MM.1S (cell line): ENCODE data around the gene NEK11.

Experiments
- CTCF ChIP-seq: fragments of 300-600 bp; sonication (generic); IDR thresholded peaks from 2 replicates; pipeline ENCODE4 v1.5.1; 2016; ENCODE audit warnings: antibody characterized with exemption, low read length, mixed read lengths
- EZH2 ChIP-seq: fragments of 300-600 bp; sonication (generic); optimal IDR thresholded peaks from 2 replicates; pipeline ENCODE3; 2017; ENCODE audit warnings: low read depth, mild to moderate bottlenecking, antibody characterized with exemption, low read length, mixed read lengths

DNA sequence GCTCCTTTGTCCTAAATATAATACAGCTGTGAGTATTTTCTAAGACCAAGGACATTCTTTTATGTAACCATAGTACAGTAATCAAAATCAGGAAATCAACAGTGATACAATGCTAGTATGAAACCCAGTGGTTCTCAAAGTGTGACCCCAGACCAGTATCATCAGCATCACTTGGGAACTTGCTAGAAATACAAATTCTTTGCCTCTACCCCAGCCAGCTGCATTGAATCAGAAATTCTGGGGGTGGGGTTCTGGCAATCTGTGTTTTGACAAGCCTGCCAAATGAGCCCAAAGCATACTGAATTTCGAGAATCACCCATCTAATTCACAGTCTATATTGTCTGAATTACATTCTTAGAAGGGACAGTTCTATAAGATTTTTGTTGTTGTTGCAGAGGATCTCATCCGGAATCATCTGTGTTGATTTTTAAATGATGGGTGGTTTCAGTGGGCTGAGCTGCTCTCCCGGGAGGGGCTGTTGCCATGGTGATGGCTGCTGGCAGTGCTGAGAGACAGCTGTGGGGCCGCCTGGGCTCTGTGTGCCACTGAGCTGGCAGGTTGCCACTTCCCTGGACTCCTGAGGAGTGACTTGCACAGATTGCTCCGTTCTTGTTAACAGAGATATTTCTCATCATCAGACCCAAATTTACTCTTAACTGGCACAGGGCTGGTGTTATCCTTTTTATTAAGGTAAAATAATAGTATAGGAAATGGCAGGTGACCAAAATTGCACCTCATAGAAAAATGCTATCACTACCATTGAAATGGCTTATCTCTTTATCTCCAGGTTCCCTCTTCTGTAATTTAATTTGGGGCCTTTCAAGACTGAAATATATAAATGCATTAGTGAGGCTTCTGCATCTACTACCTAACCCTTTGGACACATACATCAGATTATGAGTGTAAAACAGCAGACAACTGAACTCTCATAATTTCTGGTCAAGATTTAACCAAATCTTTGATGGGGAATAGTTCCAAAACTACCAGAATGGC, 56.5 kb downstream of the NEK11 start:
- no peak for TF ChIP-seq CTCF
- TF ChIP-seq EZH2, result no peak
